Fibroblast of lung (primary cell): ENCODE data around the gene CHCHD6. TPM values are rescaled to one million over a fixed set of nuclear protein-coding genes. Genes with fewer than 3 reads are reported as not detected.

Experiments used
- DNase-seq, 2 donors: peaks; one replicate each; pipeline versions ENCODE4 v3.0.0 to v3.0.0-alpha.2; 2010; ENCODE audit warnings: low read depth in 2 of 2
- H2AFZ ChIP-seq: 2 replicates; pipeline ENCODE4 v1.5.1; 2012; ENCODE audit warnings: low read length, control low read depth, inconsistent platforms
- H3K27ac ChIP-seq: 2 replicates; pipeline ENCODE4 v1.5.1; 2011; ENCODE audit warnings: low read length, control low read depth; ENCODE audit not compliant: insufficient read depth
- H3K27me3 ChIP-seq: 2 replicates; pipeline ENCODE4 v1.5.1; 2011; ENCODE audit warnings: mild to moderate bottlenecking, low read length; ENCODE audit not compliant: control insufficient read depth, insufficient read depth
- H3K36me3 ChIP-seq: 2 replicates; pipeline ENCODE4 v1.5.1; 2011; ENCODE audit warnings: low read length; ENCODE audit not compliant: control insufficient read depth, insufficient read depth
- H3K4me1 ChIP-seq: 2 replicates; pipeline ENCODE4 v1.5.1; 2011; ENCODE audit warnings: low read length; ENCODE audit not compliant: control insufficient read depth, insufficient read depth; ENCODE audit errors: extremely low read depth
- H3K4me2 ChIP-seq: 2 replicates; pipeline ENCODE4 v1.5.1; 2011; ENCODE audit warnings: low read length, control low read depth; ENCODE audit not compliant: insufficient read depth; ENCODE audit errors: extremely low read depth
- H3K4me3 ChIP-seq, 4 experiments: fragments of 200-600 bp in 1 of 4; sonication (generic) in 1 of 4; replicated peaks in 1 of 4; 2 replicates each; pipeline ENCODE4 v1.5.1; 2011 to 2016; ENCODE audit warnings: low read length in 4 of 4, low read depth in 3 of 4, mild to moderate bottlenecking in 3 of 4, control low read depth in 2 of 4, inconsistent platforms in 1 of 4, mixed read lengths in 1 of 4; ENCODE audit not compliant: insufficient read depth in 1 of 4; ENCODE audit errors: control extremely low read depth in 1 of 4
- H3K79me2 ChIP-seq: 2 replicates; pipeline ENCODE4 v1.5.1; 2012; ENCODE audit warnings: mild to moderate bottlenecking, low read length, inconsistent platforms; ENCODE audit not compliant: control insufficient read depth, insufficient read depth
- H3K9ac ChIP-seq: 2 replicates; pipeline ENCODE4 v1.5.1; 2011; ENCODE audit warnings: mild to moderate bottlenecking, low read length, control low read depth; ENCODE audit not compliant: insufficient read depth
- H3K9me3 ChIP-seq: 2 replicates; pipeline ENCODE4 v1.5.1; 2012; ENCODE audit warnings: low read depth, low read length; ENCODE audit not compliant: control insufficient read depth, insufficient read depth
- H4K20me1 ChIP-seq: 2 replicates; pipeline ENCODE4 v1.5.1; 2011; ENCODE audit warnings: low read length; ENCODE audit not compliant: control insufficient read depth, insufficient read depth; ENCODE audit errors: extremely low read depth
- EZH2 ChIP-seq: IDR thresholded peaks from 2 replicates; pipeline ENCODE4 v1.5.1; 2012; ENCODE audit warnings: low read length, control low read depth, mild to moderate bottlenecking; ENCODE audit errors: missing control alignments
- polyA plus RNA-seq, 2 donors: library from polyadenylated mRNA; depleted of rRNA in 1 of 2; stranded (reverse) in 1 of 2; unstranded in 1 of 2; fragments of >200 nt; gene quantifications; 2 replicates each; pipeline ENCODE4 v1.2.1, GENCODE V29; 2011 to 2012; ENCODE audit warnings: missing spikeins in 1 of 2
- total RNA-seq: library from RNA; depleted of rRNA; stranded (reverse); fragments of >200 nt; gene quantifications from 2 replicates; pipeline ENCODE4 v1.2.1, GENCODE V29; 2014
- TF ChIP-seq, protein P1 (sequence below), 2 donors: IDR thresholded peaks in 1 of 2; conservative IDR thresholded peaks in 1 of 2; 1 replicate in 1 of 2; 2 replicates in 1 of 2; pipeline ENCODE4 v1.5.1; 2011 to 2012; ENCODE audit warnings: low read length in 2 of 2, control low read depth in 1 of 2, inconsistent platforms in 1 of 2, low read depth in 1 of 2, mild to moderate bottlenecking in 1 of 2

CHCHD6 gene
- total and polyA plus RNA-seq, 2 donors (not counting 1 experiment from before 2014, with no cell fraction given): 9.5 to 11.1 TPM

DNA sequence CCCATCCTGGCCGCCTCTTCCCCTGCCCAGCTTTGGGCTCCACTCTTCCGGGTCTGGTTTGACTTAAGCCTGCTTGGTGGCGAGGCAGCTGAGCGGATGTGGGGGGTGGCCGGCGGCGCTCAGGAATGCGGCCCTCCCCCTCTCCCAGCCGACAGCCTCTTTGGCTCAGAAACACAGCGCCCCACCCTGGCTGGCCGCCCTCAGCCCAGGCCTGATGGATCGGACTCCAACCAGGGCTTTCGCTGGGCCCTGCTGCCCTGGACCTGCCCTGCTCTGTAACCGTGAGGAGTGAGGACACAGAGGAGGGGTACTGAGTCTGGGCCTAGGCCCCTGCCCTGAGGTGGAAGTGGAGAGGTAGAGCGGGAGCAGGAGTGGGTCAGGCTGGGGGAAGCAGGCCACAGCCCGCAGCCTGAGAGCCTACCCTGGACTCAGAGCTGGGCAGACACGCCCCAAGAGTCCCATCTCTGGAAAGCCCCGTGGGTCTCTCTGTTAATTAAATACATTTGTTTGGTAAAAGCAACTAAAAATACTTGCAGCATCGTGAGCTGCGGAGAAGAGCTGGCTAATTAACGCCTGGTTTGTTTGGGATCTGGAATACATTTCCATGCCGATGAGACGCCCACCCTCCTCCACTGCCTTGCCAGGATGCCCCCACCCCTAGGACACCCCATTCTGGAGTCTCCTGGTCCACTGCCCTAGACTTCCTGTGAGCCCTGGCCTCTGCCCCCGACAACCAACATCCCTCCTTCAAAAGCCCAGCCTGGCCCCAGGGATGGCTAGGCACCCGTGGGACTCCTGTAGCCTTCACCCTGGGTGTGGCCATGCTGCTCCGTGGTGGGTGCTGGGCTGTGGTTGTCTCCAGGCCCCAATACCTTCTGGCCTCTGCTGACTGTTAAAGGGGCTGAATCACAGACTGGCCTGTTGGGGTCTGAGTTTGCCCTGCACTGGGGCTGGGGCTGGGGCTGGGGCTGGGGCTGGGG, 298.4 kb downstream of the CHCHD6 start:
- Histone ChIP-seq H3K9me3 (no peaks in the 10 kb centered on the region), H2AFZ (peak overlapping the region; percentile 58), H3K27me3 (no peaks in the 10 kb centered on the region), H3K27ac (peak overlapping the region; percentile 92), H4K20me1 (no peaks in the 10 kb centered on the region), H3K4me1 (peaks cover 22% of the 10 kb centered on the region), H3K4me2 (peak overlapping the region; percentile 80), H3K36me3 (peaks cover 7% of the 10 kb centered on the region), H3K4me3 (peak overlapping the region in 1 of 4 experiments; percentile 42), H3K79me2 (peaks cover 28% of the 10 kb centered on the region), H3K9ac (peak overlapping the region; percentile 63)
- DNase-seq: peak; percentile 89 to 93
- TF ChIP-seq EZH2: no peak
- TF ChIP-seq, protein P1, sequence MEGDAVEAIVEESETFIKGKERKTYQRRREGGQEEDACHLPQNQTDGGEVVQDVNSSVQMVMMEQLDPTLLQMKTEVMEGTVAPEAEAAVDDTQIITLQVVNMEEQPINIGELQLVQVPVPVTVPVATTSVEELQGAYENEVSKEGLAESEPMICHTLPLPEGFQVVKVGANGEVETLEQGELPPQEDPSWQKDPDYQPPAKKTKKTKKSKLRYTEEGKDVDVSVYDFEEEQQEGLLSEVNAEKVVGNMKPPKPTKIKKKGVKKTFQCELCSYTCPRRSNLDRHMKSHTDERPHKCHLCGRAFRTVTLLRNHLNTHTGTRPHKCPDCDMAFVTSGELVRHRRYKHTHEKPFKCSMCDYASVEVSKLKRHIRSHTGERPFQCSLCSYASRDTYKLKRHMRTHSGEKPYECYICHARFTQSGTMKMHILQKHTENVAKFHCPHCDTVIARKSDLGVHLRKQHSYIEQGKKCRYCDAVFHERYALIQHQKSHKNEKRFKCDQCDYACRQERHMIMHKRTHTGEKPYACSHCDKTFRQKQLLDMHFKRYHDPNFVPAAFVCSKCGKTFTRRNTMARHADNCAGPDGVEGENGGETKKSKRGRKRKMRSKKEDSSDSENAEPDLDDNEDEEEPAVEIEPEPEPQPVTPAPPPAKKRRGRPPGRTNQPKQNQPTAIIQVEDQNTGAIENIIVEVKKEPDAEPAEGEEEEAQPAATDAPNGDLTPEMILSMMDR (conservative IDR thresholded peaks at IDR 0.05 in 1 of 2, IDR thresholded peaks at IDR 0.05 in 1 of 2; ENCODE audit: low read depth in 1 of 2, low read length in 2 of 2): peak in 1 of 2 donors; percentile 50

DNA sequence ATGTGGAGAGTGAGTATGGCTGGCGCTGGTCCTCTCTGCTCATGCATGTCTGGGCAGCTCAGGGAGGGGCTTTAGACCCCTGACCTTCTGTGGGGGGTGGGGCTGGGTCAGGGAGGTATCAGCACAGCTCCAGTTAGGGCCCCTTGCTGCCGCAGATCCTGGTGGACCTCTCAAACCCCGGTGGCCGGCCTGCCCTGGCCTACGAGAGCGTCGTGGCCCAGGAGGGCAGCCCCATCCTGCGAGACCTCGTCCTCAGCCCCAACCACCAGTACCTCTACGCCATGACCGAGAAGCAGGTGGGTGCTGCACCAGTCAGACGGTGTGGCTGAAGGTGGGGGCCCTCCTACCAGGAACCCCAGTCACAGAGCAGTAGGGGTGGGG, 299.1 kb downstream of the CHCHD6 start:
- H4K20me1 ChIP-seq: no peaks in the 10 kb centered on the region
- peaks cover 28% of the 10 kb centered on the region for H3K79me2 ChIP-seq
- no peak for TF ChIP-seq EZH2
- TF ChIP-seq, protein P1 (conservative IDR thresholded peaks at IDR 0.05 in 1 of 2, IDR thresholded peaks at IDR 0.05 in 1 of 2; ENCODE audit: low read depth in 1 of 2, low read length in 2 of 2): no peak
- H3K27ac ChIP-seq: peak overlapping the region; percentile 92
- peak overlapping the region; percentile 30 for H3K9ac ChIP-seq
- H2AFZ ChIP-seq: no peak overlapping the region
- DNase-seq: no peak
- peaks cover 11% of the 10 kb centered on the region for H3K36me3 ChIP-seq
- no peak overlapping the region for H3K4me2 ChIP-seq
- H3K4me3 ChIP-seq: no peak overlapping the region
- peaks cover 22% of the 10 kb centered on the region for H3K4me1 ChIP-seq
- no peaks in the 10 kb centered on the region for H3K27me3 ChIP-seq
- no peaks in the 10 kb centered on the region for H3K9me3 ChIP-seq

DNA sequence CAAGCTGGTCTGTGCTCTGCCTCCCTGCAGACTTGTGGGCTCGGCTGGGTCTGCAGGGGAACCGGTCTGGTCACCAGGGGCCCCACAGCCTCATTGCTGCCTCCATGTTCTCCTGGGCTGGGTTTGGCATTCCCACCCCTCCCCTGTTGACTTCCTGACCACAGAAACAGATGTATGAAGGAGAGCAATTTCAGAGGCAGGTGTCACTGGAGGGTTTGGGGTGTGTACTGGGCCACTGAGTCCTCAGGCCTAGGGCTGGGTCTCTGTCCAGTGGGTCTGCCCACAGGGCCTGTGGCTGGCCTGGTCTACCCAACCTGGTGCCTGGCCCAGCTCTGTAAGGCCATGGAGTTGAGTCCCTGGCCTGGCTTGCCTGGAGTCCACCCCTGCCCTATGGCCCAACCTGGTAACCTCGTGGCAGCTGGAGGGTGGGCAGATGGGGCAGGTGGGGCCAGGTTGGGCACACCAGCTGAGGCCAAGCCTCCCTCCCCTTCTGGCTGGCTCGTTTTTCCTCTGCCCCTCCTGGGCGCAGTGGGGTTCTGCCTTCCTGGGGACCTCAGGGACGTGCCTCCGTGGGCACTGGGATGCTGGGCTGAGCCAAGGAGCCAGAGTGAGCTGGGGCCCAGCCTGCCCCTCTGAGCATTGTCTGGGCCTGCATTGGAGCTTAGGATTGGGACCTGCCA, 299.7 kb downstream of the CHCHD6 start:
- no peaks in the 10 kb centered on the region for H4K20me1 ChIP-seq
- H3K4me2 ChIP-seq: no peak overlapping the region
- no peak for TF ChIP-seq EZH2
- no peak overlapping the region for H3K9ac ChIP-seq
- H3K27ac ChIP-seq: peak overlapping the region; percentile 34
- no peaks in the 10 kb centered on the region for H3K9me3 ChIP-seq
- H3K4me1 ChIP-seq: peaks cover 22% of the 10 kb centered on the region
- DNase-seq: no peak
- H3K4me3 ChIP-seq: no peak overlapping the region
- H2AFZ ChIP-seq: no peak overlapping the region
- no peaks in the 10 kb centered on the region for H3K27me3 ChIP-seq
- H3K79me2 ChIP-seq: peaks cover 26% of the 10 kb centered on the region
- H3K36me3 ChIP-seq: peaks cover 12% of the 10 kb centered on the region
